Activated CD4-positive, alpha-beta T cell treated with anti-CD3 and anti-CD28 coated beads, Interleukin-2, amount 50 U/mL, for 48 hours (primary cell): ENCODE results near the gene NFILZ.

Experiments
- DNase-seq, 2 experiments: peaks; one replicate each; pipeline ENCODE4 v3.0.0-alpha.2; 2020

Gene NFILZ, protein sequence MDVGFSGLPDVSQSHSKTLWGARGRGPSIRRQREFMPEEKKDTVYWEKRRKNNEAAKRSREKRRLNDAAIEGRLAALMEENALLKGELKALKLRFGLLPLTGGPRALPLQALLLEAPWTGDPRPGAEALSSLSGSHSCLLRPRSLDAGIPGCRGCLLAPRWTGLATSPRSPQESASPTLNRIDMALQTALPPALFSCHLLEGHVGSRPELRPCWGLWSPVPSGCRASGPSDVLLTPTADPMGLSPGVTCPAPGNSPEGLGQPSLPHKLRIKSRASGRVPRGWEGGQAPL

GRCh38 chr19:8629996-8630683 lies at the start of gene NFILZ:
NFILZ (plus strand) TSS chr19:8630633; CDS start chr19:8676766, 46,133 bp downstream.
- DNase-seq, result no peak

- peak; percentile 85 to 89 for DNase-seq
These were observed 49.6 kb upstream of the NFILZ start for GRCh38 chr19:8580710-8581281.

- no peak for DNase-seq
These were observed 45.2 kb upstream of the NFILZ start for GRCh38 chr19:8584965-8585893.

- DNase-seq, result peak; percentile 71 to 78
These were observed 44.3 kb upstream of the NFILZ start for GRCh38 chr19:8585894-8586750.

DNA sequence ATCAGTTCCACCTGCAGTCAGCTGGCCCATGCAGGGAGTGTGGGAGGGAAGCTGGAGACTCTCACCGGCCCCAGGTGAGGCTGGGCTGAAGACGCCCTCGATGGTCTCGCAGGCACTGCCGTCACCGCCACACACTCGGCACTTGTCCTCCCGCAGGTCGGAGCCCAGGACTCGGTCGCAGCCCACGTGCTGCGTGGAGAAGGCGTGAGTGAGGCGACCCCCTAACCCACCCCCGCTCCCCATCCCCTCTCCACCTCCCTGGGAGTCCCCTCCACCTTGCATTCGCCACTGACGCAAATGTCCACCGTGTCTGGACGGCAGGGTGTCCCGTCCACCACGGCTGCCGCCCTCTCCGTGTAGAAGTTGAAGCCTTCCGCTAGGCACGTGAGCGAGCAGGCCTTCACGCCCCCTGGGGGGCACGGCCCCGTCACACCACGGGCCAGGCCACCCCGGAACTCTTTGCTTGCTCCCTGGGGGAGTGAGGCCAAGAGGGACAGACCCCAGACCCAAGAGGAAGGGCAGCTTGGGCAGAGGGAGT lies 41.2 kb upstream of the NFILZ start:
- no peak for DNase-seq

- peak; percentile 96 for DNase-seq
These were observed 38.0 kb upstream of the NFILZ start for GRCh38 chr19:8592231-8593009.

DNA sequence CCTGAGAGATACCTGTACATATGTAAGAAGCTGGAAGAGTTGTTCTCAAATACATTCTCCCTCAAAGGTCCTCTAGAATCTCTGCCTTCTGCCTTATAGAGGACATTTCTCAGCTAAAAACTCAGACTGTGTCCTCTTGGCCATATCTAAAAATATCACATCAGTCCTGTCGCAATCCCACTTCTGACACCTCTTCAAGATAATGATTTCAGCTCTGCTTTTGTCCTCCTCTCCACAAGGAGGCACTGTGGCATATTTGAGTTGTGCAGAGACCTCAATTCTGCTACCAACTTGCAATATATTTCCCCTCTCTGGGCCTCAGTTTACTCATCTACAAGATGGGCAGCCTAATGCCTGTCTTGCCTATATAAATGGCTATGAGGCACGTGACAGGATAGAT lies 36.5 kb upstream of the NFILZ start:
- DNase-seq, result no peak

- no peak for DNase-seq
These were observed 34.8 kb upstream of the NFILZ start for GRCh38 chr19:8595651-8596050.

- no peak for DNase-seq
These were observed 34.3 kb upstream of the NFILZ start for GRCh38 chr19:8596168-8596567.

GRCh38 chr19:8600064-8600463 lies 30.4 kb upstream of the NFILZ start:
- no peak for DNase-seq

DNA sequence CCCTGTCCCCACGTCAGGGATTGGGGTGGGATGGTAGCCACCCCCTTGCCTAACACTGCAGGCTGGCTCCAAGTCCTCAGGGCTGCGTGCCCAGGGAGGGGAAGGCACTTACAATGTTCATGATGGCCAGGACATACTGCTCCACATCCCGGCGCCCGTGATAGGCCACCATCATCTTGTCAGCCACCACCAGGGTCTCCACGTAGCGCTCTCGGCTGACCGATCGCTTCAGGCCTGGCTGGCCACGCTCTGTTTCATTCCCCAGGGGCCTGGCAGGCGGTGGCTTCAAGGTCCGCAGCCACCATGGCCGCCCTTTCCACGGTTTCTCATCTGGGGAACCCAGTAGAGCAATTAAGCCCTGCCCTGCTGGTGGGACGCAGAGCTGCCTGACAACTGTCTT lies 29.6 kb upstream of the NFILZ start:
- no peak for DNase-seq

- no peak for DNase-seq
These were observed 28.6 kb upstream of the NFILZ start for GRCh38 chr19:8601796-8602195.

DNA sequence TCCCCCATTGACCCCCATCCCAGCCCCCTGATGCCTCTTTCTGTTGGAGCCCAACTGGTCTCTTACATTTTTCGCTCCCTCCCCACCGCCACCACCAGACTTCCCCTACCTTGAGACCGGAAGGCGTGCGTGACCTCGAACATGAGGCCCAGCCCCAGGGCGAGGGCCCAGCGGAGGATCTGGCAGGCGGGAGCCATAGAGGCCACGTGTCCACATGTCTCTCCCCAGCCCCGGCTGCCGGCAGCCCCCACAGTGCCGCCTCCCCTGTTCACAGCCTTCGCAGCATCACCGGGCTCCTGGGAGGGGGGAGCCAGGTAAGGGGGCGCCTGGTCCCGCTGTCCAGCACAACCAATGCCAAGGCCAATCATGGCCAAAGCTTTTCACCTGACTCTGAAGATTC lies 24.9 kb upstream of the NFILZ start:
- no peak for DNase-seq

DNA sequence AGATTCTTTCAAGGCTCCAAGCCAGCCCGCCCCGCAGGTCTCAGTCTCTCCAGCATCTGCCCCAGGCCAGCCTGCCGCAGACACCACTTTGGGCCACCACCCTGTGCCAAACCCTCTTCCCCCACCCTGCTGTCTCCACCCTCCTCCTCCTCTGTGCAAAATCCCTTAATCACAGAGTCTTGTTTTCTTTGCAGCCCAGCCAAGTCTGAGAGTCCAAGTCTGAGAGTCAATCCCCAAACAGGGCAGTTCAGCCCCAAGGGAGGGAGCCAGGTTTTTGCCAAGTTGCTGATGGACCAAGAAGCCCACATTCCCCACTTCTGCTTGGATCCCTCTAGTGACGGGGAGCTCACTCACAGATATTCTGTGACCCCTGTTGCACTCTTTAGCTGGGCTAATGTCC lies 23.0 kb upstream of the NFILZ start:
- DNase-seq, result no peak

DNA sequence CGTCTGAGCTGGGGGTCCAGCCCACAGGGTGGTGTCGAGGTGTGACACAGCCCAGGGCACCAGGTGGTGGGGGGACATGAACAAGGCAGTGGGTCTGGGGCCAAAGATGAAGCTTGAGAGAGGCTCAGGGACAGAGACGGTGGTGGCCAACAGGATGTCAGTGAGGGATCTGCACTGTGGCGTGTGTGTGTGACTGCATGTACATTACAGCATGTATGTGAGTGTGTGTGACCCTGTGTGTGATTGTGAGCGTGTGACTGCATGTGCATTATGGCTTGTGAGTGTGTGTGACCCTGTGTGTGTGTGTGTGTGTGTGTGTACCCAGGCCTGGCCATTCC lies 21.5 kb upstream of the NFILZ start:
- DNase-seq, result no peak

- peak; percentile 43 to 47 for DNase-seq
These were observed 21.0 kb upstream of the NFILZ start for GRCh38 chr19:8609279-8610040.

GRCh38 chr19:8610041-8610935 lies 20.1 kb upstream of the NFILZ start, which contains the start of gene ADAMTS10:
ADAMTS10 (minus strand) TSS chr19:8610715; CDS start chr19:8605710, 5,005 bp downstream.
- peak; percentile 43 to 45 for DNase-seq

DNA sequence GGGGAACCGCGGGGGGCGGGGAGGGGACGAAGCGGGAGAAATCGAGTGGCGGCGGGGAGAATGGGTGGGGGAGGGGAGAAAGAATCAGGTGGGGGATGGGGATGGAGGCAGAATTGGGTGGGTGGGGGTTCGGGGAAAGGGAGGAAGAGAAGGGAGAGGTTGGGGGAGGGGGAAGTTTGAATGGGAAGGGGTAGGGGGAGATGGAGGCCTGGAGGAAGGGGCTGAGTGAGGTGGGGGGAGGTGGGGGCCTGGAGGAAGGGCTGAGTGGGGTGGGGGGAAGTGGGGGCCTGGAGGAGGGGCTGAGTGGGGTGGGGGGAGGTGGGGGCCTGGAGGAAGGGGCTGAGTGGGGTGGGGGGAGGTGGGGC lies 19.5 kb upstream of the NFILZ start:
- no peak for DNase-seq

DNA sequence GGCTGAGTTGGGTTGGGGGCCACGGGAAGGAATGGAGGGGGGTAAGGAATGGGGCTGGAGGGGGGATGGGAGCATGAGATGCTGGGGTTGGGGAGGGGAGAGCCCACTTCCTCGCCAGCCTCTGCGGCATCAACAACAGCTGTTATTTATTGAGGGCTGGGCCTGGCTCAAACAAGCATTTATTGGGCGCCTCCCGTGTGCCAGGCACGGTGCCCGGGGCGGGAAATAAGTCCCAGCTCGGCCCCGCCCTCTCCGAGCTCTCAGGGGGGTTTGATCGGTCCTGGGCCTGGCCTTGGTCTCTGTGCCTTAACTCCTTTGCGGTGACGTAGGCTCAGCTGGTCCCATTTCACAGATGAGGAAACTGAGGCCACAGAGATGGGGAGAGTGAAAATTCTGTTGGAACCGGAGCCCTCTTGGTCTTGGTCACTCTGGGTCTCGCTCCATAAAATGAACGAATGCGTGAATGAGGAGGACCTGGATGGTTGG lies 19.0 kb upstream of the NFILZ start:
- no peak for DNase-seq
